OCI-LY1 (cell line): Measurements from ENCODE around the gene KEL.

Experiments
- EZH2 ChIP-seq: fragments of 200-600 bp; sonication (generic), shearing (Covaris generic); IDR thresholded peaks from 2 replicates; pipeline ENCODE4 v1.8.0; 2017; ENCODE audit warnings: borderline replicate concordance, mixed run types, mild to moderate bottlenecking, antibody characterized with exemption, low read length, moderate library complexity, mixed read lengths
- TF ChIP-seq, protein P1 (sequence below): fragments of 200-600 bp; sonication (generic), shearing (Covaris generic); IDR thresholded peaks from 2 replicates; pipeline ENCODE4 v1.5.1; 2017; ENCODE audit warnings: mild to moderate bottlenecking, antibody characterized with exemption, low read length, moderate library complexity, mixed read lengths

DNA sequence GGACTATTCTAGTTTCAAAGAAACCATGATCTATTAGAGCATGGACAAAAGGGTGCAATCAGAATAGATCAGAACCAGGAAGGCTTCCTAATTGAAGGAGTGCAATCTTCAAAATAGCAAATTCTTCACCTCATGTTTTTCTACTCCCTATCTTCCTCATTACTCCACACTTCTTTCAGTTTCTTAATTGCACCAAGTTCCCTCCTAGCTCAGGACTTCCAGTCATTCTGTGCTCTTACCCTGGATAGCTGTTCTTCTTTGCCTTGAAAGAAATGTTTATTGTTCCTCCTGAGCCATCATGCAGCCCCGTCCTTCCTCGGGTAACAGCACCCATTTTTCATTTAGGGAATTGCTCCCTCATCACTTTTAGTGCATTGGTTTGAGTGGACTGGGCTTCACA is 51.7 kb downstream of the KEL start:
- TF ChIP-seq, protein P1, sequence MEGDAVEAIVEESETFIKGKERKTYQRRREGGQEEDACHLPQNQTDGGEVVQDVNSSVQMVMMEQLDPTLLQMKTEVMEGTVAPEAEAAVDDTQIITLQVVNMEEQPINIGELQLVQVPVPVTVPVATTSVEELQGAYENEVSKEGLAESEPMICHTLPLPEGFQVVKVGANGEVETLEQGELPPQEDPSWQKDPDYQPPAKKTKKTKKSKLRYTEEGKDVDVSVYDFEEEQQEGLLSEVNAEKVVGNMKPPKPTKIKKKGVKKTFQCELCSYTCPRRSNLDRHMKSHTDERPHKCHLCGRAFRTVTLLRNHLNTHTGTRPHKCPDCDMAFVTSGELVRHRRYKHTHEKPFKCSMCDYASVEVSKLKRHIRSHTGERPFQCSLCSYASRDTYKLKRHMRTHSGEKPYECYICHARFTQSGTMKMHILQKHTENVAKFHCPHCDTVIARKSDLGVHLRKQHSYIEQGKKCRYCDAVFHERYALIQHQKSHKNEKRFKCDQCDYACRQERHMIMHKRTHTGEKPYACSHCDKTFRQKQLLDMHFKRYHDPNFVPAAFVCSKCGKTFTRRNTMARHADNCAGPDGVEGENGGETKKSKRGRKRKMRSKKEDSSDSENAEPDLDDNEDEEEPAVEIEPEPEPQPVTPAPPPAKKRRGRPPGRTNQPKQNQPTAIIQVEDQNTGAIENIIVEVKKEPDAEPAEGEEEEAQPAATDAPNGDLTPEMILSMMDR, result no peak
- no peak for TF ChIP-seq EZH2
